Measurements from ENCODE around the gene METTL22.

The METTL22 gene

GRCh38 chr16:8621572-8622314, at the start of gene METTL22:
METTL22 (plus strand) TSS chr16:8621698; CDS start chr16:8625666, 3,968 bp downstream.
- peak in 55 of 56 donors; percentile 25 to 95 (median 75) for DNase-seq

GRCh38 chr16:8572063-8572918, 49.2 kb upstream of the METTL22 start:
- DNase-seq, result no peak

- DNase-seq, result peak in 8 of 56 donors; percentile 0 to 22 (median 2)
Observed at GRCh38 chr16:8572919-8573724, 48.4 kb upstream of the METTL22 start.

GRCh38 chr16:8575399-8575798, 46.1 kb upstream of the METTL22 start:
- no peak for DNase-seq

GRCh38 chr16:8576141-8577004, 45.1 kb upstream of the METTL22 start:
- no peak for DNase-seq

- DNase-seq, result no peak
Observed at GRCh38 chr16:8577678-8578304, 43.7 kb upstream of the METTL22 start.

- no peak for DNase-seq
Observed at GRCh38 chr16:8579559-8579958, 41.9 kb upstream of the METTL22 start.

- peak in 4 of 56 donors; percentile 1 to 9 (median 6) for DNase-seq
Observed at GRCh38 chr16:8581831-8582580, 39.5 kb upstream of the METTL22 start.

GRCh38 chr16:8583199-8583598, 38.3 kb upstream of the METTL22 start:
- DNase-seq, result no peak

GRCh38 chr16:8583732-8584131, 37.8 kb upstream of the METTL22 start:
- no peak for DNase-seq

- no peak for DNase-seq
Observed at GRCh38 chr16:8585041-8585440, 36.5 kb upstream of the METTL22 start.

- DNase-seq, result no peak
Observed at GRCh38 chr16:8585857-8586256, 35.6 kb upstream of the METTL22 start.

GRCh38 chr16:8587065-8587464, 34.4 kb upstream of the METTL22 start:
- no peak for DNase-seq

GRCh38 chr16:8588682-8589056, 32.8 kb upstream of the METTL22 start:
- DNase-seq, result no peak

- DNase-seq, result no peak
Observed at GRCh38 chr16:8589057-8589899, 32.2 kb upstream of the METTL22 start.

GRCh38 chr16:8589900-8590688, 31.4 kb upstream of the METTL22 start, which contains the start of gene TMEM114:
TMEM114 (minus strand) TSS chr16:8590511; CDS start chr16:8589838, 673 bp downstream.
- DNase-seq, result no peak

- no peak for DNase-seq
Observed at GRCh38 chr16:8590811-8591210, 30.7 kb upstream of the METTL22 start.
